ENCODE data around the gene TANGO6.

DNA sequence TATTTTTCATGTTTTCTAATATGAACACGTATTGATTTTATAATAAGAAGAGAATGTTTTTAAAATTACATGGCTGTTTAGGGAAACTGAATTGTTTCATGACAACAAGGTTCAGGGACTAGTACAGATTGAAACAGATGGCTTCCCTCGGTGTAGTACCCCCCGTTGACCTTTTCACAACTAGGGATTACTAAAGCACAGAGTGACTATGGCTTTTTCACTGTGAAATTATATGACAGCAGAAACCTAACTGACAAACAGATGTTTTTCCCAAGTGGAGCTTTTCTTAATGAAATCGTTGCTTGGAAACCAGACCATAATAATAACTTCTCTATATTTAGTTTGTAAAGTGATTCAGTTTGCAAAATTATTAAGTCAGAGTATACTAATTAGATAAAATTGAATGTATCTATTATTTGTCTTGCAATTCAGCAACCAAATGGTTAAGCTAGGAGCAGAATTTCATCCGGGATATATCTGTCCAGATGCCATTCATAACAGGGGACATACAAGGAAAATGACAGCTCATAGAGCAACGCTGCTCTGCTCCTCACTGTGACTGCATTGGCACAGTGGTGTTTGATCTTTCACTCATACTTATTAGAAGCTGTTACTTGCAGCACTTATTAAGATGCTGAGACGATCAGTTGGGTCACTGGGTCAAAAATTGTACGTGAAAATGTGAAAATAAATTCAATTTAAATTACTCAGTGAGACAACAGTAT lies 111.7 kb downstream of the TANGO6 start:
- TF ChIP-seq, protein P1, sequence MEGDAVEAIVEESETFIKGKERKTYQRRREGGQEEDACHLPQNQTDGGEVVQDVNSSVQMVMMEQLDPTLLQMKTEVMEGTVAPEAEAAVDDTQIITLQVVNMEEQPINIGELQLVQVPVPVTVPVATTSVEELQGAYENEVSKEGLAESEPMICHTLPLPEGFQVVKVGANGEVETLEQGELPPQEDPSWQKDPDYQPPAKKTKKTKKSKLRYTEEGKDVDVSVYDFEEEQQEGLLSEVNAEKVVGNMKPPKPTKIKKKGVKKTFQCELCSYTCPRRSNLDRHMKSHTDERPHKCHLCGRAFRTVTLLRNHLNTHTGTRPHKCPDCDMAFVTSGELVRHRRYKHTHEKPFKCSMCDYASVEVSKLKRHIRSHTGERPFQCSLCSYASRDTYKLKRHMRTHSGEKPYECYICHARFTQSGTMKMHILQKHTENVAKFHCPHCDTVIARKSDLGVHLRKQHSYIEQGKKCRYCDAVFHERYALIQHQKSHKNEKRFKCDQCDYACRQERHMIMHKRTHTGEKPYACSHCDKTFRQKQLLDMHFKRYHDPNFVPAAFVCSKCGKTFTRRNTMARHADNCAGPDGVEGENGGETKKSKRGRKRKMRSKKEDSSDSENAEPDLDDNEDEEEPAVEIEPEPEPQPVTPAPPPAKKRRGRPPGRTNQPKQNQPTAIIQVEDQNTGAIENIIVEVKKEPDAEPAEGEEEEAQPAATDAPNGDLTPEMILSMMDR (IDR thresholded peaks at IDR 0.05), result no peak
- no peak for TF ChIP-seq POLR2A (IDR thresholded peaks at IDR 0.05)
